ENCODE results near the gene FBXW7.
A peak's percentile ranks its signal among the peaks of the same experiment; 100 is the strongest.
"Not testable (repeated sequence)": the region's sequence is repeated elsewhere in the genome, so short reads cannot be mapped to it uniquely, and the experiment has no call there.

FBXW7 gene

GRCh38 chr4:152535903-152536544 is at the start of gene FBXW7:
Gene FBXW7 (minus strand): TSS chr4:152536092. CDS start chr4:152411803, 124,289 bp downstream.
- DNase-seq (ENCODE audit: low read depth) = peak; percentile 99

DNA sequence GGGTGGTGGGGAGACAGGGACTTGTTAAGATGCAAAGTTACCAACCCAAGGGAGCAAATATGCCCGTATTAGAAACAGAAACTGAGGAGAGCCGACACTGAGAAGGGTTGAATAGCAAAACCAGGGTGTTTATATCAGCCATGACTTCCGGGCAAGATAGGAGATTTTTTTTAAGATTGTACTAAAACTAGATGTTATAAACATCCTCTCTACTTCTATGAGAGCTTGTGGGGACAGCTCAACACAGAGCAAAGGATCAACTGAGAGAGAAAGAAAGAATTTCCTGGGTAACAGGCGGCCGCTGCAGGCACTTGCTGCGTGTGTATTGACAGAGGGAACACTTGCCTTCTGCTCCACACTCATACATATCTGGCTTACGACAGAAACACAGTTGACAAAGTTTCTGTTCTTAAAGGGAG is 49.1 kb upstream of the FBXW7 start:
- no peak for DNase-seq (ENCODE audit: low read depth)

DNA sequence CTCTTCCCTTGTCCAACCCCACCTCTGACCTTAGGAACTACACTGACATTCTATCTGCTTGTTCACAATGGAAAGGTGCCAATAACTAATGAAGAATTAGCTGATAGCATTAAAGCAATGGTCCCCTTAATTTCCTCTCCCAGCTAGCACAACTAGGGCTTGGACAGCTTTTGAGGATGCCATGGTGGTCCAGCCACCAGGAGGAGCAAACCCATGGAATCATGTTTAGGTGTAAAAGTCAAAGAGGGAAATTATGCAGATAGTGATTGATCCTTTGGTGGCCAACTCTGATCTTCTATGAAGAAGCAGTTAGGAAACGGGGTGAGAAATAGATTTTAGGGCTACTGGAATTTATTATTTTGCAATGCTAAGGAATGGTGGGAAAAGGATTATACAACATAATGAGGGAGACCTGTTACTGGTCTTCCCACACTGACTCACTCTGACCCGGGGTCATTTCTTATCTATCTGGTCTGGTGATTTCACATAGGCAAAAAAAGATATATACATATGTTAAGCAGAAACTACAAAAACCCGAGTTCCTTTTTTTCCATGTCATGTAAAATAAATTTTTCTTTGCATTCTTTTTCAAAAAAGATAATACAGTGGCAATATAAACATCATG is 45.8 kb upstream of the FBXW7 start:
- no peak for DNase-seq (ENCODE audit: low read depth)

- no peak for DNase-seq (ENCODE audit: low read depth)
Observed at GRCh38 chr4:152579916-152580315, 44.0 kb upstream of the FBXW7 start.

DNA sequence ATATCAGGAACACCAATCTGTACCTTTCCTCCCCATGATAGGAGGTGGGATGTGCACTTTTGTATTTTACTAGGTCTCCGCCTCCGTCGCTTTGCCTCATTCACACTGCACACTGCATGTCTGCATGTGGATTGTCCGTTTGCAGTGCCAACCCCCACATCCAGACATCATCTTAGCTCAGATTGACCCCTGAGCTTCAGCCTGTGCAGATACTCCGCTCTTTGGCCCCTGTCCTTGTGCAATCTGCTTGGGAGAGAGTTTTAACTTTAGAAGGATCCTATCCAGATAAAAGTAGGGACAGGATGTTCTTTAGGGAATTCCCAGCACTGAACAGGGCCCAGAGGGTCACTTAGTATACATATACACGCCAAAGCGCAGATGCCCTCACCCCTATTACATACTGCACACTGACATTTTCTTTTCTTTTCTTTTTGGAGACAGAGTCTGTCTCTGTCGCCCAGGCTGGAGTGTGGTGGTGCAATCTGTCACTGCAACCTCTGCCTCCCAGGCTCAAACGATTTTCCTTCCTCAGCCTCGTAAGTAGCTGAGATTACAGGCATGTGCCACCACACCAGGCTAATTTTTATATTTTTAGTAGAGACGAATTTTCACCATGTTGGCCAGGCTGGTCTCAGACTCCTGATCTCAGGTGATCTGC is 43.3 kb upstream of the FBXW7 start:
- no peak for DNase-seq (ENCODE audit: low read depth)

- DNase-seq (ENCODE audit: low read depth) = no peak
Observed at GRCh38 chr4:152578670-152579069, 42.8 kb upstream of the FBXW7 start.

GRCh38 chr4:152577708-152578396 is 42.0 kb upstream of the FBXW7 start:
- no peak for DNase-seq (ENCODE audit: low read depth)

DNA sequence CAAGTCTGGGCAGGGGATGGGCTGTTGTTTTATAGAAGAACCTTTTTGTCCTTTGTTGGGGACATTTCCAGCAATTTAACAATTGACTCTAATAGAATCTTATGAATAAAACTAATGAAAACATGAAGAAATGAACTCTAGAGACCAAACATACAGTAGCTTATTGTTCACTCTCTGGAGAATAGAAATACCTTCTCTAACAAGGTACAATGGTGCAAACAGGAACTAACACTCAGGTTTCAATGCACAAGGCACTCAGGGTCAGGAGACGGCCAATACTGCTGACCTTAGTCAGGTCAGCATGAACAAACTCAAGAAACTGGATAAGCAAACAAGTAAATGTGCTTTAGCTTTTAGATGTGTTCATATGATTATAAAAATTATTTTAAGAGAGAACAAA is 39.6 kb upstream of the FBXW7 start:
- DNase-seq (ENCODE audit: low read depth) = no peak

DNA sequence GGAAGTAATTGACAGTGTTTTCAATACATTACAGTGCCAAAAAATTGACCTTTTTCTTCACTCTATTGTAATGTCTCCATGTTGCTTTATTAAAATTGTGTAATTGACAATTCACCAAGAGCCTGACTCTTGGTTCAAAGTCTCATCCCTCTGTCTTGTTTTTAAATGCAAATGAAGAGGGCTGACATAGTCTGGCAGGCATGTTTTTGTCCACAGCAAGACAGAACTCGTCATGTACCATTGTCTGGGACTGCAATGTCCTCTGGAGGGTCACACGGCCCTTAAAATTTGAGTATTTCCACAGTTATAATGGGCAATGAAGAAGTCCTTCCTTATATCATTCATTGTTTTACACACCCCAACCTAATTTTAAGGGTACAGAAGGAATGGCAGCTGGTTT is 38.0 kb upstream of the FBXW7 start:
- no peak for DNase-seq (ENCODE audit: low read depth)

GRCh38 chr4:152572417-152573086 is 36.7 kb upstream of the FBXW7 start:
- DNase-seq (ENCODE audit: low read depth) = no peak

DNA sequence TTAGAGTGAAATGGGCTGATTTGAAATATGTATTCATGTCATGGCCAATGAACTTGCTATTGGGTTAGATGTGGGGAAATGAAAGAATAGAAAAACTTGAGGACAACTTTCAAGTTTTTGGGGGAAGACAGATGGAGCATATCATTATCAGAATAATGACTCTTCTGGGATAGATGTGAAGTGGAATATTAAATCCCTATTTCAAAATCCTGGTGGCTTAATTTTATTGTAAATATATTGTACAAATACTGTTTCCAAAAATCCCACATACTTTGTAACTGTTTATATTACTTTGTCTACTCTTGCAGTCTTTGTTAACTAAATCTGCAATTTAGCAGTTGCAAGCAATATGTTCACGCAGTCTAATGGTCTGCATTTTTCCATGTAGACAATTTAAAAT is 35.9 kb upstream of the FBXW7 start:
- no peak for DNase-seq (ENCODE audit: low read depth)

GRCh38 chr4:152571296-152571695 is 35.4 kb upstream of the FBXW7 start:
- no peak for DNase-seq (ENCODE audit: low read depth)

GRCh38 chr4:152565333-152565732 is 29.4 kb upstream of the FBXW7 start:
- DNase-seq (ENCODE audit: low read depth) = no peak

GRCh38 chr4:152564336-152564735 is 28.4 kb upstream of the FBXW7 start:
- no peak for DNase-seq (ENCODE audit: low read depth)

DNA sequence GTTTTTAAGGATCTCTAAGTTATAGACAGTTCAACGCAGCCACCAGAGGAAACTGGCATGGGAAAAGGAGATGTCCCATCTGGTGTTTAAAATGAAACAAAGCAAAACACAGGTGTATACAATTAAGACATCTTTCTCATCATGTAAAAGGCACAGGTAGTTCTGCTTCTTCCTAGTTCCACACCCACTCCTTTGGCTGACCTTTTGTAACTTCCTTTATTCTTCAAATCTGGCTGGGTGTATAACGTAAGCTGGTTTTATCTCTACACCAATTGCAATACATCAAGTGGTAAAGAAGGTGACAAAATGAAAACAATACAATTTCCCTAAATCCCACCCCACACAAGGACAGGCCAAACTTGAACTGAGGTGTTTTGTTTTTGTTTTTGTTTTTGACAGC is 27.3 kb upstream of the FBXW7 start:
- no peak for DNase-seq (ENCODE audit: low read depth)

DNA sequence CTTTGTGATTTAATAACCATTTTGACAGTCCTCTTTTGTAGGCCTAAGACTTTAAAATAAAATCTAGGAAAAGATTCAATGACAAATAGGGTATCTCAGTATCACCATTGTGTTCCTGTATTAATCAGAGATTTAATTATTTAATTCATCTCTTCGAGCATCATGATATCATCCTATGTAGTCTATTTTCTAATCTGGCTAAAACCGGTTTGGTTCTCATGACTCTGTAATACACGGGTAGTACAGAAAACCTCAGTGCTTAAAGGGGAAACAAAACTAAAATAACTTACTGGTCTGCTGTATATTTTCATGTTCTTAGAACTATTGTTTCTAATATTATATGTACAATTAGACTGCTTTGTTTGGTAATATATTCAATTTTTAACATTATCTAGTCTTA is 23.7 kb upstream of the FBXW7 start:
- no peak for DNase-seq (ENCODE audit: low read depth)

GRCh38 chr4:152558396-152558795 is 22.5 kb upstream of the FBXW7 start:
- DNase-seq (ENCODE audit: low read depth) = no peak

DNA sequence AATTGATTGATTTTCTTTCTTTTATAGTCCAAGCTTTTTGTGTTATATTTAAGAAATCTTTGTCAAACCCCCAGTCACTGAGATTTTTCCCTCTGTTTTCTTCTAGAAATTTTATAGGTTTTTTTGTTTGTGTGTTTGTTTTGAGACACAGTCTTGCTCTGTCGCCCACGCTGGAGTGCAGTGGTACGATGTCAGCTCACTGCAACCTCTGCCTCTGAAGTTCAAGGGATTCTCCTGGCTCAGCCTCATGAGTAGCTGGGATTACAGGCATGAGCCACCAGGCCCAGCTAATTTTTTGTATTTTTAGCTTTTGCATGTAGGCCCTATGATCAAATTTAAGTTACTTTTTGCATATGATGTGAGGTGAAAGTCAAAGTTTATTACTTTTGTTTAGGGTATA is 20.9 kb upstream of the FBXW7 start:
- DNase-seq (ENCODE audit: low read depth) = no peak

GRCh38 chr4:152556283-152556682 is 20.4 kb upstream of the FBXW7 start:
- DNase-seq (ENCODE audit: low read depth) = no peak

GRCh38 chr4:152554742-152555141 is 18.9 kb upstream of the FBXW7 start:
- no peak for DNase-seq (ENCODE audit: low read depth)

DNA sequence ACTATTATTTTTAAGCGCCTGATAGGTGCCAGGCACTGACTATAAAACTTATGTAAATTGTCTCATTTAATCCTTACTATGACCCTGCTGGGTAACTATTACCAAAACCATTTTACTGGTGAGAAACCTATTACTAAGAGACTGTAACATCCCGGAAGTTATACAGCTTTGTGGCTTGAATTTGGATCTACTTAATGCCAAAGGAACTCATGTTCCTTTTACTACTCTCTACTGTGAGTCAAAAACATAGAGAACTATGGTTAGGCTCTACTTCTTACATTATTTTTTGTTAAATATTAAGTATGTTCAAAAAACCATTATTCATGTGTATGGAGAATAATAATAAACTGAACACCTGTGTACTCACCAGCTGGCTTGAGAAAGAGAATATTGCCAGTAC is 14.8 kb upstream of the FBXW7 start:
- DNase-seq (ENCODE audit: low read depth) = not testable (repeated sequence)

GRCh38 chr4:152545088-152545487 is 9.2 kb upstream of the FBXW7 start:
- no peak for DNase-seq (ENCODE audit: low read depth)

Data from stimulated activated CD8-positive, alpha-beta memory T cell treated with anti-CD3 and anti-CD28 coated beads, Interleukin-12 subunit alpha, Interleukin-12 subunit beta, amount 100 ng/mL, for 1 hour (primary cell).